Fibroblast of lung (primary cell): ENCODE data around the gene NCKAP5.

Experiments used
- EZH2 ChIP-seq: IDR thresholded peaks from 2 replicates; pipeline ENCODE4 v1.5.1; 2012; ENCODE audit warnings: low read length, control low read depth, mild to moderate bottlenecking; ENCODE audit errors: missing control alignments
- TF ChIP-seq, protein P1 (sequence below), 2 donors: IDR thresholded peaks in 1 of 2; conservative IDR thresholded peaks in 1 of 2; 1 replicate in 1 of 2; 2 replicates in 1 of 2; pipeline ENCODE4 v1.5.1; 2011 to 2012; ENCODE audit warnings: low read length in 2 of 2, control low read depth in 1 of 2, inconsistent platforms in 1 of 2, low read depth in 1 of 2, mild to moderate bottlenecking in 1 of 2

DNA sequence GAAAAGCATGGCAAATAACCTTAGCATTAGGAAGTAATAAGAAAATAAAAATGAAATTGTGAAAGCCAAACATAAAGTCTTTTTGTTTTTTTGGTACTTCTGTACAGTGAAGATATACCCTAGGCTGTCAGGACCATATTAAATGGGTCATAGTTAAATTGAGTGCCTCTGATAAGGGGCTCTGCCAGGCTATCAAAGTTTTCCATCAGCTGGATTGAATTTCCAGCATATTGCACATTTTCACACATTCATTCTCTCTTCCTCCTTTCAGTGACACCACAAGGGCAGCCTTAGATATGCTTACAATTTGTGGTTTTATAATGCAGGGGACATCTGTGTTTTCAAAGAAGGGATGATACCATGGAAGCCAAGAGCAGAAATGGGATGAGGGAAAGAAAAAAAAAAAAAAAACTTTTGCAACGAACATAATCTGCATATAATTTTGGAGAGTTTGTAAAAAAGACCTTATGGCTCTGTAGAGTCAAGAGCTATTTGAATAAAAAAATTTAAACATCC, 789.0 kb downstream of the NCKAP5 start:
- no peak for TF ChIP-seq EZH2
- TF ChIP-seq, protein P1, sequence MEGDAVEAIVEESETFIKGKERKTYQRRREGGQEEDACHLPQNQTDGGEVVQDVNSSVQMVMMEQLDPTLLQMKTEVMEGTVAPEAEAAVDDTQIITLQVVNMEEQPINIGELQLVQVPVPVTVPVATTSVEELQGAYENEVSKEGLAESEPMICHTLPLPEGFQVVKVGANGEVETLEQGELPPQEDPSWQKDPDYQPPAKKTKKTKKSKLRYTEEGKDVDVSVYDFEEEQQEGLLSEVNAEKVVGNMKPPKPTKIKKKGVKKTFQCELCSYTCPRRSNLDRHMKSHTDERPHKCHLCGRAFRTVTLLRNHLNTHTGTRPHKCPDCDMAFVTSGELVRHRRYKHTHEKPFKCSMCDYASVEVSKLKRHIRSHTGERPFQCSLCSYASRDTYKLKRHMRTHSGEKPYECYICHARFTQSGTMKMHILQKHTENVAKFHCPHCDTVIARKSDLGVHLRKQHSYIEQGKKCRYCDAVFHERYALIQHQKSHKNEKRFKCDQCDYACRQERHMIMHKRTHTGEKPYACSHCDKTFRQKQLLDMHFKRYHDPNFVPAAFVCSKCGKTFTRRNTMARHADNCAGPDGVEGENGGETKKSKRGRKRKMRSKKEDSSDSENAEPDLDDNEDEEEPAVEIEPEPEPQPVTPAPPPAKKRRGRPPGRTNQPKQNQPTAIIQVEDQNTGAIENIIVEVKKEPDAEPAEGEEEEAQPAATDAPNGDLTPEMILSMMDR (conservative IDR thresholded peaks at IDR 0.05 in 1 of 2, IDR thresholded peaks at IDR 0.05 in 1 of 2; ENCODE audit: low read depth in 1 of 2, low read length in 2 of 2) = no peak
